Tibial artery (tissue), 4 donors: ENCODE measurements around the gene GALNT7.

Experiments
- DNase-seq, 2 donors: peaks; one replicate each; pipeline ENCODE4 v3.0.0-alpha.2; 2019
- H3K27ac ChIP-seq, 2 donors: fragments of 200-600 bp; sonication (generic) in 1 of 2; 1 replicate in 1 of 2; 2 replicates in 1 of 2; pipeline ENCODE4 v1.5.1; 2018 to 2019; ENCODE audit warnings: mild to moderate bottlenecking in 1 of 2
- H3K27me3 ChIP-seq, 2 donors: fragments of 200-600 bp; sonication (generic) in 1 of 2; one replicate each; pipeline versions ENCODE4 v1.5.1 to v1.6.0; 2016 to 2019
- H3K36me3 ChIP-seq, 3 donors: fragments of 200-600 bp; sonication (generic) in 2 of 3; one replicate each; pipeline ENCODE4 v1.5.1; 2016 to 2019; ENCODE audit warnings: mild to moderate bottlenecking in 2 of 3
- H3K4me1 ChIP-seq, 4 donors: fragments of 200-600 bp; sonication (generic) in 2 of 4; 1 replicate in 3 of 4; 2 replicates in 1 of 4; pipeline ENCODE4 v1.5.1; 2016 to 2019
- H3K4me3 ChIP-seq, 2 donors: fragments of 200-600 bp; sonication (generic) in 1 of 2; 1 replicate in 1 of 2; 2 replicates in 1 of 2; pipeline ENCODE4 v1.5.1; 2018 to 2019; ENCODE audit warnings: mild to moderate bottlenecking in 2 of 2
- H3K9me3 ChIP-seq, 3 donors: fragments of 200-600 bp; sonication (generic) in 1 of 3; one replicate each; pipeline ENCODE4 v1.5.1; 2016 to 2019
- CTCF ChIP-seq, 2 experiments: fragments of 200-600 bp in 1 of 2; fragments of 450-650 bp in 1 of 2; IDR thresholded peaks; one replicate each; pipeline ENCODE4 v1.5.1; 2017 to 2019; ENCODE audit warnings: antibody characterized with exemption in 2 of 2, mild to moderate bottlenecking in 1 of 2, moderate library complexity in 1 of 2
- intact Hi-C: fragments of 100-400 bp; cut with DNase I; formaldehyde crosslinking; loops from one replicate; pipeline ENCODE4 v1.15.0; 2023; ENCODE audit warnings: low total_unique reads

Gene GALNT7

DNA sequence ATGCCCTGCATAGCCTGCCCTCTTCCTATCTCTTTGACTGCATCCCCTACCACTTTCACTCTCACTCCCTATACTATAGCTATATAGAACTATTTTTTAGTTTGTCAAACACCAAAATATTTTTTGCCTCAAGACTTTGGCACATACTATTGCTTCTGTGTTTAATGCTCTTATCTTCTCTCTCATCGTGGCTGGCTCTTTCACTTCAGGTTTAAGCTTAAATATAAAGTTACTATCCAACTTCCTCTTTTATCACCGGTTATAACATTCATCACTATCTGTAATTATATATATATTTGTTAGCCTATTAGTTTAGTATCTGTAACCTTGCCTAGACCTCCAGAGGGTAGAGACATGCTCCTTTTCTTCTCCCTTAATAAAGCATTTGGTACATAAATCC, 177.0 kb downstream of the GALNT7 start:
- intact Hi-C loops, result no loop called here
- no peaks in the 10 kb centered on the region for H3K36me3 ChIP-seq
- no peaks in the 10 kb centered on the region for H3K27me3 ChIP-seq
- TF ChIP-seq CTCF (IDR thresholded peaks at IDR 0.05), result no peak
- no peak for DNase-seq
- H3K27ac ChIP-seq, result no peak overlapping the region
- peaks cover 0 to 19% (median 2%) of the 10 kb centered on the region in 4 donors for H3K4me1 ChIP-seq
- H3K9me3 ChIP-seq, result no peaks in the 10 kb centered on the region
- no peak overlapping the region for H3K4me3 ChIP-seq

- Histone ChIP-seq H3K27me3 (no peaks in the 10 kb centered on the region), H3K4me3 (no peak overlapping the region), H3K27ac (no peak overlapping the region), H3K36me3 (no peaks in the 10 kb centered on the region), H3K4me1 (peaks cover 0 to 19% (median 2%) of the 10 kb centered on the region in 4 donors), H3K9me3 (no peaks in the 10 kb centered on the region)
- no peak for DNase-seq
- TF ChIP-seq CTCF (IDR thresholded peaks at IDR 0.05), result no peak
- intact Hi-C loops, result no loop called here
Measured at GRCh38 chr4:173346074-173346473, 177.5 kb downstream of the GALNT7 start.

- no peaks in the 10 kb centered on the region for H3K9me3 ChIP-seq
- no peak for DNase-seq
- peaks cover 0 to 19% (median 2%) of the 10 kb centered on the region in 4 donors for H3K4me1 ChIP-seq
- no peaks in the 10 kb centered on the region for H3K27me3 ChIP-seq
- no peak overlapping the region for H3K27ac ChIP-seq
- no peaks in the 10 kb centered on the region for H3K36me3 ChIP-seq
- no peak for TF ChIP-seq CTCF (IDR thresholded peaks at IDR 0.05)
- H3K4me3 ChIP-seq, result no peak overlapping the region
- intact Hi-C loops, result no loop called here
Measured at GRCh38 chr4:173347467-173347866, 178.9 kb downstream of the GALNT7 start.

GRCh38 chr4:173357939-173358338, 189.3 kb downstream of the GALNT7 start:
- peaks cover 0 to 5% (median 0%) of the 10 kb centered on the region in 4 donors for H3K4me1 ChIP-seq
- no peak for DNase-seq
- intact Hi-C loops, result no loop called here
- TF ChIP-seq CTCF (IDR thresholded peaks at IDR 0.05), result no peak
- no peaks in the 10 kb centered on the region for H3K9me3 ChIP-seq
- H3K36me3 ChIP-seq, result no peaks in the 10 kb centered on the region
- no peak overlapping the region for H3K27ac ChIP-seq
- H3K27me3 ChIP-seq, result no peaks in the 10 kb centered on the region
- no peak overlapping the region for H3K4me3 ChIP-seq

GRCh38 chr4:173360587-173361221, 192.1 kb downstream of the GALNT7 start:
- Histone ChIP-seq H3K4me3 (no peak overlapping the region), H3K4me1 (peaks cover 0 to 9% (median 0%) of the 10 kb centered on the region in 4 donors), H3K27ac (no peak overlapping the region), H3K27me3 (no peaks in the 10 kb centered on the region), H3K9me3 (no peaks in the 10 kb centered on the region), H3K36me3 (no peaks in the 10 kb centered on the region)
- DNase-seq, result no peak
- peak in 1 of 2 experiments; percentile 24 for TF ChIP-seq CTCF (IDR thresholded peaks at IDR 0.05)
- intact Hi-C loops, result no loop called here

DNA sequence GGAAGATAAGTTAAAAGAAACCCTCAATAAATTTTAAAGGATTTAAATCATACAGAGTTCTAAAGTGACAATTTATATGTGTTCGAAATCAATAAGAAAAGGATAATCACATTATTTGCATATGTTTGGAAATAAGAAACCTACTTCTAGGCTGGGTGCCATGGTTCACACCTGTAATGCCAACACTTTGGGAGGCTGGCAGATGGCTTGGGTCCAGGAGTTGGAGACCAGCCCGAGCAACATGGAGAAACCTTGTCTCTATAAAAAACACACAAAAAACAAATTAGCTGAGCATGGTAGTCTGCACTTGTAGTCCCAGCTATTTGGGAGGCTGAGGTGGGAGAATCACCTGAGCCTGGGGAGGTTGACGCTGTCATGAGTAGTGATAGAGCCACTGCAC, 194.1 kb downstream of the GALNT7 start:
- DNase-seq, result no peak
- Histone ChIP-seq H3K9me3 (no peaks in the 10 kb centered on the region), H3K27me3 (no peaks in the 10 kb centered on the region), H3K36me3 (no peaks in the 10 kb centered on the region), H3K4me1 (peaks cover 0 to 19% (median 3%) of the 10 kb centered on the region in 4 donors), H3K27ac (no peak overlapping the region), H3K4me3 (no peak overlapping the region)
- TF ChIP-seq CTCF (IDR thresholded peaks at IDR 0.05), result no peak
- intact Hi-C loops, result no loop called here
